Osteocyte (in vitro differentiated cells): ENCODE measurements around the gene SCGB1C2. TPM values are rescaled to one million over a fixed set of nuclear protein-coding genes. Genes with fewer than 3 reads are reported as not detected.

Experiments
- DNase-seq: peaks from one replicate; pipeline ENCODE4 v3.0.0; 2021; ENCODE audit warnings: mixed read lengths; ENCODE audit not compliant: unreplicated experiment; ENCODE audit errors: extremely low spot score
- H3K27ac Mint-ChIP-seq: one replicate; pipeline ENCODE4 v1.8.0; 2021; ENCODE audit warnings: mild to moderate bottlenecking, mixed read lengths; ENCODE audit not compliant: unreplicated experiment
- H3K27me3 Mint-ChIP-seq: one replicate; pipeline ENCODE4 v1.8.0; 2021; ENCODE audit warnings: mixed read lengths; ENCODE audit not compliant: unreplicated experiment
- H3K36me3 Mint-ChIP-seq: one replicate; pipeline ENCODE4 v1.8.0; 2021; ENCODE audit warnings: mixed read lengths; ENCODE audit not compliant: unreplicated experiment
- H3K4me1 Mint-ChIP-seq: one replicate; pipeline ENCODE4 v1.8.0; 2021; ENCODE audit warnings: mixed read lengths; ENCODE audit not compliant: unreplicated experiment
- H3K4me3 Mint-ChIP-seq: one replicate; pipeline ENCODE4 v1.8.0; 2021; ENCODE audit warnings: mild to moderate bottlenecking, moderate library complexity, mixed read lengths; ENCODE audit not compliant: unreplicated experiment
- H3K9me3 Mint-ChIP-seq: one replicate; pipeline ENCODE4 v1.8.0; 2021; ENCODE audit warnings: mixed read lengths; ENCODE audit not compliant: unreplicated experiment
- total RNA-seq: library from RNA; stranded (reverse); gene quantifications from 2 replicates; pipeline ENCODE4 v1.2.1, GENCODE V29; 2021
- TF ChIP-seq, protein P1 (sequence below): fragments of 200-600 bp; sonication (generic); IDR thresholded peaks from 2 replicates; pipeline ENCODE4 v1.5.0; 2021; ENCODE audit warnings: antibody characterized with exemption, mild to moderate bottlenecking, moderate library complexity

The SCGB1C2 gene
- total RNA-seq, 1 donor from 2014 or later, result not detected

DNA sequence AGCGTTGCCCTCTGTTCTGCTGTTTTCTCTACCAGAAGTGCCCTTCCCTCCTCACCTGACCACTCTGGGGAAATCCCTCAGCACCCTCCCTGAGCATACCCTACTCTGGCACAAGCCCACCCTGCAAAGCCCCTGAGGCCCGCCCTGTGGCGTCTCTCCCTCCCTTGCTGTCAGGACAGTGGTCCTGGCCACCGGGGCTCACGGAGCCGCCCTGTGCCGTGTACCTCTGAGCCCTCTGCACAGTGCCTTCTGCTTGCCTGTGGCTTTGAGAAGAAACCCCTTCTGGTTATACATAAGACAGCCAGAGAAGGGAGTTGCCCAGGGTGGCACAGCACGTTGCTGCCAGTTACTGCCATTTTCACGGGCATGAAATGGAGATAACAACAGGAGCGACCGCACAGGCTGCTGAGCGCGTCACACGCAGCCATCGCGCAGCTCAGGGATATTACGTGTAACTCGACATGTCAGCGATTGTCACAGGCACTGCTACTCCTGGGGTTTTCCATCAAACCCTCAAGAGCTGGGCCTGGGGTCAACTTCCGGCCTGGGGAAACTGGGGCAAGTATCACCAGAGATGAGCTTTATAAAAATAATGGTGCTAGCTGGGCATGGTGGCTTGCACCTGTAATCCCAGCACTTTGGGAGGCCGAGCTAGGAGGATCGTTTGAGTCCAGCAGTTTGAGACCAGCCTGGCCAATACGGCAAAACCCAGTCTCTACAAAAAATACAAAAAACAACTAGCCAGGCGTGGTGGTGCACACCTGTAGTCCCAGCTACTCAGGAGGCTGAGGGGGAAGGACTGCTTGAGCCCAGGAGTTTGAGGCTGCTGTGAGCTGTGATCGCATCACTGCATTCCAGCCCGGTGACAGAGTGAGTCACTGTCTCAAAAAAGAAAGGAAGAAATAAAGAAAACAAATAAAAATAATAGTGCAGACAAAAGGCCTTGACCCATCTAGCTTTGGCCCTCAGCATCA lies 14.8 kb downstream of the SCGB1C2 start:
- H3K36me3 Mint-ChIP-seq, result no peaks in the 10 kb centered on the region
- peaks cover 20% of the 10 kb centered on the region for H3K27me3 Mint-ChIP-seq
- H3K4me1 Mint-ChIP-seq, result no peaks in the 10 kb centered on the region
- H3K27ac Mint-ChIP-seq, result no peak overlapping the region
- DNase-seq, result no peak
- TF ChIP-seq, protein P1, sequence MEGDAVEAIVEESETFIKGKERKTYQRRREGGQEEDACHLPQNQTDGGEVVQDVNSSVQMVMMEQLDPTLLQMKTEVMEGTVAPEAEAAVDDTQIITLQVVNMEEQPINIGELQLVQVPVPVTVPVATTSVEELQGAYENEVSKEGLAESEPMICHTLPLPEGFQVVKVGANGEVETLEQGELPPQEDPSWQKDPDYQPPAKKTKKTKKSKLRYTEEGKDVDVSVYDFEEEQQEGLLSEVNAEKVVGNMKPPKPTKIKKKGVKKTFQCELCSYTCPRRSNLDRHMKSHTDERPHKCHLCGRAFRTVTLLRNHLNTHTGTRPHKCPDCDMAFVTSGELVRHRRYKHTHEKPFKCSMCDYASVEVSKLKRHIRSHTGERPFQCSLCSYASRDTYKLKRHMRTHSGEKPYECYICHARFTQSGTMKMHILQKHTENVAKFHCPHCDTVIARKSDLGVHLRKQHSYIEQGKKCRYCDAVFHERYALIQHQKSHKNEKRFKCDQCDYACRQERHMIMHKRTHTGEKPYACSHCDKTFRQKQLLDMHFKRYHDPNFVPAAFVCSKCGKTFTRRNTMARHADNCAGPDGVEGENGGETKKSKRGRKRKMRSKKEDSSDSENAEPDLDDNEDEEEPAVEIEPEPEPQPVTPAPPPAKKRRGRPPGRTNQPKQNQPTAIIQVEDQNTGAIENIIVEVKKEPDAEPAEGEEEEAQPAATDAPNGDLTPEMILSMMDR, result no peak
- no peak overlapping the region for H3K4me3 Mint-ChIP-seq
- H3K9me3 Mint-ChIP-seq, result no peaks in the 10 kb centered on the region

DNA sequence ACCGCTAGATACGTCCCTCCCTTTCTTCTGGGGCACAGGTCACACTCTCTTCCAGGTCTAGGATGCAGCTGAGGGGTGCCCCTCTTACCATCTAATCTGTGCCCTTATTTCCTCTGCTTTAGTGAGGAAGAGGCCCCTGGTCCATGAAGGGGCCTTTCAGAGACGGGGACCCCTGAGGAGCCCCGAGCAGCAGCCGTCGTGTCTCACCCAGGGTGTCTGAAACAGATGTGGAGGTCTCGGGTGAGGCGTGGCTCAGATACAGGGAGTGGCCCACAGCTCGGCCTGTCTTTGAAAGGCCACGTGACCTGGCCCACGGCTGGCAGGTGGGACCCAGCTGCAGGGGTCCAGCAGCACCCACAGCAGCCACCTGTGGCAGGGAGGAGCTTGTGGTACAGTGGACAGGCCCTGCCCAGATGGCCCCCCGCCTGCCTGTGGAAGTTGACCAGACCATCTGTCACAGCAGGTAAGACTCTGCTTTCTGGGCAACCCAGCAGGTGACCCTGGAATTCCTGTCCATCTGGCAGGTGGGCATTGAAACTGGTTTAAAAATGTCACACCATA lies 15.6 kb downstream of the SCGB1C2 start:
- Mint-ChIP-seq H3K27ac (no peak overlapping the region), H3K4me3 (no peak overlapping the region), H3K36me3 (no peaks in the 10 kb centered on the region), H3K4me1 (no peaks in the 10 kb centered on the region), H3K27me3 (peaks cover 20% of the 10 kb centered on the region), H3K9me3 (no peaks in the 10 kb centered on the region)
- TF ChIP-seq, protein P1, result no peak
- no peak for DNase-seq

DNA sequence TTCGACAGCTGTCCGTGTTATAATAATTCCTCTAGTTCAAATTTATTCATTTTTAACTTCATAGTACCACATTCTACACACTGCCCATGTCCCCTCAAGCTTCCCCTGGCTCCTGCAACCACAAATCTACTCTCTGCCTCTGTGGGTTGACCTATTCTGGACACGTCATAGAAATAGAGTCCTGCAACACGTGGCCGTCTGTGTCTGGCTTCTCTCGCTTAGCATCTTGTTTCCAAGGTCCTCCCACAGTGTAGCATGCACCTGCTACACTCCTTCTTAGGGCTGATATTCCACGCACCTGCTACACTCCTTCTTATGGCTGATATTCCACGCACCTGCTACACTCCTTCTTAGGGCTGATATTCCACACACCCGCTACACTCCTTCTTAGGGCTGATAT lies 16.5 kb downstream of the SCGB1C2 start:
- no peak overlapping the region for H3K4me3 Mint-ChIP-seq
- DNase-seq, result no peak
- no peaks in the 10 kb centered on the region for H3K36me3 Mint-ChIP-seq
- peaks cover 24% of the 10 kb centered on the region for H3K27me3 Mint-ChIP-seq
- no peaks in the 10 kb centered on the region for H3K9me3 Mint-ChIP-seq
- TF ChIP-seq, protein P1, result no peak
- H3K27ac Mint-ChIP-seq, result no peak overlapping the region
- H3K4me1 Mint-ChIP-seq, result no peaks in the 10 kb centered on the region

DNA sequence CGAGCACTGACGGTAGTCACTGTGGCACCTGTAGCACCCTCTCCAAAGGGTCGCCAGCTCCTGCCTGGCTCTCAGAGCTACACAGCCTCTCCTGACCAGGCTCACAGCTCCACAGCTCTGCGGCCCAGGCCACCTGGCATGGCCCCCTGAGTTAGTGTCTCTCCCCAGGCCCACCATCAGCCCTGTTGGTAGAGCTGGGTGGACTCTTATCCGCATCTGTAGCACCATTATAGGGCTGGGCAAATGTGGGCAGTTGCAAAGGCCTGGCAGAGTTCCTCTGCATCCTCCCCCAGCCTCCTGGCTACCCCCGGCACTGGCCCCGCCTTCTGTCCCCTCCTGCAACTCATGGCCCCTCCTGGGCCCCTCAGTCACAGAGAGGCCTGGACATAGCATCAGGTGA lies 18.2 kb downstream of the SCGB1C2 start:
- TF ChIP-seq, protein P1, result no peak
- Mint-ChIP-seq H3K4me3 (no peak overlapping the region), H3K27me3 (peaks cover 19% of the 10 kb centered on the region), H3K9me3 (no peaks in the 10 kb centered on the region), H3K27ac (no peak overlapping the region), H3K4me1 (no peaks in the 10 kb centered on the region), H3K36me3 (no peaks in the 10 kb centered on the region)
- DNase-seq, result no peak

DNA sequence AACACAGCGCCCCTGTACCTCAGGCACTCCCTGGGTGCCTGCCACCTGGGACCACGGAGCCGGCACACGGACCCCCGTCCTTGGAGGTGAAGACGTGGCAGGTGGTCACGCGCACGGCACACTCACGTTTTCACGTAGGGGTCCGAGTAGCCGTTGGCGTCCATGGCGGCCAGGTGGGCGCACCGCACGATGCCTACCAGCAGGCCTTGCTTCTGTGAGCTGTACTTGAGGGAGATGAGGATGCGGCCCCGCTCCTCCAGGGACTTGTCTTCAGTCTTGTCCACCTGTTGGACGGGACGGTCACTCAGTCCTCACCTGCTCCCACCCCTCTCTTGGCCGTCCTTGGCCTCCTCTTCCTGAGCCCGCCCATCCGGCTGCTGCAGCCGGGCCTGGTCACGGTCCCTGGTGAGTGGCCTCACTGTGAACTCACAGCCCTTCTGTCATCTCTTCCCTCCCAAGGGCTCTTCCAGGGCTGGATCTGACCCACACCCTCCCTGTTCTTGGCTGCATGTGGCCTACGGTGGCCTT lies 18.8 kb downstream of the SCGB1C2 start:
- H3K27ac Mint-ChIP-seq, result no peak overlapping the region
- TF ChIP-seq, protein P1, result no peak
- peaks cover 16% of the 10 kb centered on the region for H3K27me3 Mint-ChIP-seq
- no peaks in the 10 kb centered on the region for H3K36me3 Mint-ChIP-seq
- H3K4me3 Mint-ChIP-seq, result no peak overlapping the region
- H3K9me3 Mint-ChIP-seq, result no peaks in the 10 kb centered on the region
- DNase-seq, result no peak
- no peaks in the 10 kb centered on the region for H3K4me1 Mint-ChIP-seq
